H1 (cell line): ENCODE data around the gene ANKRD40. TPM values are rescaled to one million over a fixed set of nuclear protein-coding genes. Genes with fewer than 3 reads are reported as not detected.

Experiments
- CTCF ChIA-PET: fragments of 300-600 bp; sonication (Branson Sonifier 250); formaldehyde crosslinking; loops from one replicate; lab custom pipeline; 2021; ENCODE audit not compliant: partially characterized antibody; lab: Charles Lee
- POLR2A ChIA-PET: fragments of 300-600 bp; sonication (Branson Sonifier 250); formaldehyde crosslinking; loops from one replicate; lab custom pipeline; 2021; ENCODE audit warnings: inconsistent platforms; ENCODE audit not compliant: partially characterized antibody; lab: Charles Lee
- DNase-seq, 2 experiments: peaks; one replicate each; pipeline versions ENCODE4 v3.0.0 to v3.0.0-alpha.2; 2010 to 2022; ENCODE audit warnings: low spot score in 2 of 2, low read depth in 1 of 2, mixed read lengths in 1 of 2
- FAIRE-seq: peaks from 2 replicates; lab custom pipeline; 2011; peaks lifted over from hg19 to GRCh38; lab: Jason Lieb, UNC
- H2AFZ ChIP-seq: 2 replicates; pipeline ENCODE4 v1.8.1; 2012; ENCODE audit warnings: low read length, inconsistent platforms
- H2AK5ac ChIP-seq: 2 replicates; pipeline ENCODE4 v1.6.1; 2013; ENCODE audit warnings: low read depth, low read length
- H2BK120ac ChIP-seq: replicated peaks from 2 replicates; pipeline ENCODE3; 2013; ENCODE audit warnings: low read depth, low read length, inconsistent platforms
- H2BK12ac ChIP-seq: 2 replicates; pipeline ENCODE4 v1.6.1; 2013; ENCODE audit warnings: low read depth, low read length
- H2BK15ac ChIP-seq: 2 replicates; pipeline ENCODE4 v1.6.1; 2013; ENCODE audit warnings: low read length
- H2BK20ac ChIP-seq: 2 replicates; pipeline ENCODE4 v1.6.1; 2013; ENCODE audit warnings: low read length
- H2BK5ac ChIP-seq: 2 replicates; pipeline ENCODE4 v1.6.1; 2013; ENCODE audit warnings: low read depth, low read length
- H3K14ac ChIP-seq: 2 replicates; pipeline ENCODE4 v1.6.1; 2013; ENCODE audit warnings: inconsistent platforms; ENCODE audit not compliant: insufficient read length
- H3K18ac ChIP-seq: 2 replicates; pipeline ENCODE4 v1.6.1; 2013; ENCODE audit warnings: low read length; ENCODE audit errors: extremely low read depth
- H3K23ac ChIP-seq: 2 replicates; pipeline ENCODE4 v1.6.1; 2013; ENCODE audit warnings: inconsistent platforms; ENCODE audit not compliant: insufficient read length
- H3K23me2 ChIP-seq: 2 replicates; pipeline ENCODE4 v1.6.1; 2013; ENCODE audit warnings: low read depth, low read length
- H3K27ac ChIP-seq: 2 replicates; pipeline ENCODE4 v1.6.1; 2011; ENCODE audit warnings: low read depth, low read length, inconsistent platforms
- H3K27me3 ChIP-seq, 4 experiments: replicated peaks in 1 of 4; 1 replicate in 1 of 4; 2 replicates in 3 of 4; pipeline versions ENCODE4 v1.6.1 to v1.8.1; 2011 to 2013; ENCODE audit warnings: low read length in 3 of 4, mild to moderate bottlenecking in 3 of 4, inconsistent platforms in 2 of 4, mixed read lengths in 2 of 4, moderate library complexity in 1 of 4; ENCODE audit not compliant: control insufficient read depth in 3 of 4, insufficient read depth in 3 of 4; ENCODE audit errors: extremely low read depth in 1 of 4
- H3K36me3 ChIP-seq, 4 experiments: 2 replicates each; pipeline versions ENCODE4 v1.6.1 to v1.8.1; 2011 to 2013; ENCODE audit warnings: mild to moderate bottlenecking in 4 of 4, low read length in 3 of 4, moderate library complexity in 2 of 4, control low read depth in 1 of 4, inconsistent platforms in 1 of 4; ENCODE audit not compliant: insufficient read depth in 4 of 4, control insufficient read depth in 2 of 4
- H3K4ac ChIP-seq: replicated peaks from 2 replicates; pipeline ENCODE3; 2013; ENCODE audit warnings: low read length, low read depth, mixed read lengths, inconsistent platforms; ENCODE audit not compliant: insufficient read length
- H3K4me1 ChIP-seq, 4 experiments: replicated peaks in 1 of 4; 1 replicate in 1 of 4; 2 replicates in 3 of 4; pipeline versions ENCODE4 v1.6.1 to v1.8.1; 2011 to 2013; ENCODE audit warnings: low read length in 3 of 4, inconsistent platforms in 2 of 4, mixed read lengths in 1 of 4; ENCODE audit not compliant: insufficient read depth in 4 of 4, control insufficient read depth in 3 of 4
- H3K4me2 ChIP-seq, 2 experiments: 2 replicates each; pipeline versions ENCODE4 v1.6.1 to v1.8.1; 2011 to 2013; ENCODE audit warnings: low read depth in 2 of 2, low read length in 2 of 2, control low read depth in 1 of 2, inconsistent platforms in 1 of 2, mild to moderate bottlenecking in 1 of 2; ENCODE audit not compliant: insufficient read depth in 1 of 2
- H3K4me3 ChIP-seq, 4 experiments: fragments of 200-600, 300-600 bp in 1 of 4; sonication (generic), shearing (Covaris generic), sonication (Bioruptor Twin) in 1 of 4; 2 replicates each; pipeline versions ENCODE4 v1.5.1 to v1.8.1; 2011 to 2016; ENCODE audit warnings: low read length in 4 of 4, low read depth in 3 of 4, control low read depth in 2 of 4, inconsistent platforms in 2 of 4, mild to moderate bottlenecking in 2 of 4, mixed read lengths in 1 of 4, moderate library complexity in 1 of 4; ENCODE audit not compliant: insufficient read depth in 2 of 4; ENCODE audit errors: extremely low read depth in 1 of 4
- H3K56ac ChIP-seq: replicated peaks from 2 replicates; pipeline ENCODE3; 2013; ENCODE audit warnings: low read depth, mild to moderate bottlenecking, mixed read lengths, low read length, inconsistent platforms; ENCODE audit not compliant: insufficient read length
- H3K79me1 ChIP-seq: 2 replicates; pipeline ENCODE4 v1.6.1; 2013; ENCODE audit warnings: low read depth, low read length, control low read depth
- H3K79me2 ChIP-seq, 2 experiments: 2 replicates each; pipeline versions ENCODE4 v1.6.1 to v1.8.1; 2012 to 2013; ENCODE audit warnings: low read length in 2 of 2, mild to moderate bottlenecking in 2 of 2, inconsistent platforms in 1 of 2; ENCODE audit not compliant: insufficient read depth in 2 of 2, control insufficient read depth in 1 of 2
- H3K9ac ChIP-seq, 4 experiments: replicated peaks in 1 of 4; 1 replicate in 1 of 4; 2 replicates in 3 of 4; pipeline versions ENCODE4 v1.6.1 to v1.8.1; 2011 to 2013; ENCODE audit warnings: low read depth in 3 of 4, low read length in 3 of 4, control low read depth in 2 of 4, mild to moderate bottlenecking in 2 of 4, moderate library complexity in 2 of 4, inconsistent platforms in 1 of 4; ENCODE audit errors: extremely low read depth in 1 of 4
- H3K9me3 ChIP-seq, 2 experiments: 2 replicates each; pipeline versions ENCODE4 v1.6.1 to v1.8.1; 2012 to 2013; ENCODE audit warnings: mild to moderate bottlenecking in 2 of 2, moderate library complexity in 2 of 2, control low read depth in 1 of 2, inconsistent platforms in 1 of 2, low read depth in 1 of 2, low read length in 1 of 2, mixed read lengths in 1 of 2; ENCODE audit not compliant: insufficient read depth in 2 of 2
- H4K20me1 ChIP-seq, 2 experiments: replicated peaks in 1 of 2; 2 replicates each; pipeline versions ENCODE3 to v1.8.1; 2011 to 2013; ENCODE audit warnings: inconsistent platforms in 2 of 2, low read length in 2 of 2, mild to moderate bottlenecking in 1 of 2; ENCODE audit not compliant: insufficient read depth in 2 of 2, control insufficient read depth in 1 of 2
- H4K5ac ChIP-seq: 2 replicates; pipeline ENCODE4 v1.6.1; 2013; ENCODE audit warnings: low read length, low read depth, mixed read lengths, inconsistent platforms; ENCODE audit not compliant: insufficient read length
- H4K8ac ChIP-seq: 2 replicates; pipeline ENCODE4 v1.8.0; 2013; ENCODE audit warnings: mild to moderate bottlenecking, moderate library complexity, low read length, inconsistent platforms; ENCODE audit not compliant: insufficient read depth; ENCODE audit errors: extremely low read depth
- H4K91ac ChIP-seq: replicated peaks from 2 replicates; pipeline ENCODE3; 2013; ENCODE audit warnings: low read length, mixed read lengths, inconsistent platforms; ENCODE audit not compliant: insufficient read length
- BACH1 ChIP-seq: IDR thresholded peaks from 2 replicates; pipeline ENCODE4 v1.6.1; 2012; ENCODE audit warnings: low read length, improper control_type of control experiment
- BRCA1 ChIP-seq: IDR thresholded peaks from 2 replicates; pipeline ENCODE4 v1.6.1; 2012; ENCODE audit warnings: low read depth, low read length, improper control_type of control experiment
- CTBP2 ChIP-seq: IDR thresholded peaks from 2 replicates; pipeline ENCODE4 v1.7.0; 2011; ENCODE audit warnings: borderline replicate concordance, mild to moderate bottlenecking, moderate library complexity, mixed read lengths, low read length; ENCODE audit not compliant: insufficient read depth, insufficient read length
- EGR1 ChIP-seq: IDR thresholded peaks from 2 replicates; pipeline ENCODE4 v1.6.1; 2011; ENCODE audit warnings: low read depth, low read length, borderline replicate concordance
- GABPA ChIP-seq: IDR thresholded peaks from 2 replicates; pipeline ENCODE4 v1.6.1; 2011; ENCODE audit warnings: mild to moderate bottlenecking, low read length, moderate library complexity, borderline replicate concordance; ENCODE audit not compliant: insufficient read depth
- KDM1A ChIP-seq: fragments of 200-600, 300-600 bp; sonication (generic); IDR thresholded peaks from 2 replicates; pipeline ENCODE4 v1.7.1; 2016; ENCODE audit warnings: mild to moderate bottlenecking, low read length, borderline replicate concordance
- KDM4A ChIP-seq: IDR thresholded peaks from one replicate; pipeline ENCODE4 v1.7.1; 2012; ENCODE audit warnings: low read depth, mild to moderate bottlenecking, moderate library complexity, low read length, inconsistent platforms; ENCODE audit not compliant: severe bottlenecking
- NRF1 ChIP-seq: IDR thresholded peaks from 2 replicates; pipeline ENCODE4 v1.6.1; 2011; ENCODE audit warnings: mild to moderate bottlenecking, low read depth, low read length, improper control_type of control experiment
- POU5F1 ChIP-seq: IDR thresholded peaks from 2 replicates; pipeline ENCODE4 v1.6.1; 2011; ENCODE audit warnings: low read depth, mild to moderate bottlenecking, low read length, moderate library complexity
- RAD21 ChIP-seq, 2 experiments: IDR thresholded peaks in 1 of 2; conservative IDR thresholded peaks in 1 of 2; 2 replicates each; pipeline ENCODE4 v1.6.1; 2011; ENCODE audit warnings: low read depth in 2 of 2, low read length in 2 of 2, improper control_type of control experiment in 1 of 2, inconsistent platforms in 1 of 2, mild to moderate bottlenecking in 1 of 2, moderate library complexity in 1 of 2
- SIX5 ChIP-seq: IDR thresholded peaks from 2 replicates; pipeline ENCODE4 v1.6.1; 2011; ENCODE audit warnings: mild to moderate bottlenecking, low read depth, low read length
- SP4 ChIP-seq: IDR thresholded peaks from 2 replicates; pipeline ENCODE4 v1.6.1; 2012; ENCODE audit warnings: low read length, inconsistent platforms
- WGBS, 2 experiments: shearing (Covaris generic) in 1 of 2; methylation state at CpG; one replicate each; pipeline versions ENCODE4 v1.1.6 to v1.1.7; 2013 to 2015; ENCODE audit warnings: low lambda C conversion rate in 2 of 2, mixed read lengths in 2 of 2, inconsistent platforms in 1 of 2, low coverage in 1 of 2, missing lambda C conversion rate in 1 of 2; ENCODE audit not compliant: insufficient replicate concordance in 2 of 2, insufficient coverage in 1 of 2, insufficient read length in 1 of 2; ENCODE audit errors: extremely low coverage in 1 of 2, missing lambda C conversion rate in 1 of 2; 5-methylcytosine and 5-hydroxymethylcytosine counted together
- polyA plus RNA-seq, 7 experiments: library from polyadenylated mRNA; depleted of rRNA in 3 of 7; stranded (reverse) in 5 of 7; unstranded in 2 of 7; fragments of >200 nt in 5 of 7; fragments of 200-250 nt in 2 of 7; gene quantifications; 1 replicate in 5 of 7; 2 replicates in 1 of 7; 4 replicates in 1 of 7; pipeline versions ENCODE4 v1.2.1 to v1.2.3, GENCODE V29; 2011 to 2013; ENCODE audit warnings: missing spikeins in 2 of 7, mixed read lengths in 2 of 7
- total RNA-seq: library from RNA; stranded (reverse); fragmentation: NEBNext Ultra II Directional; extraction: Animal tissue kit (Norgen Biotek cat#: 25700); gene quantifications from 2 replicates; pipeline ENCODE4 v1.2.1, GENCODE V29; 2021

ANKRD40 gene
- total and polyA plus RNA-seq, 2 of the 8 experiments (the other 6 are each of a cell fraction or from before 2014, with no cell fraction given): 26.1 to 50.1 TPM

DNA sequence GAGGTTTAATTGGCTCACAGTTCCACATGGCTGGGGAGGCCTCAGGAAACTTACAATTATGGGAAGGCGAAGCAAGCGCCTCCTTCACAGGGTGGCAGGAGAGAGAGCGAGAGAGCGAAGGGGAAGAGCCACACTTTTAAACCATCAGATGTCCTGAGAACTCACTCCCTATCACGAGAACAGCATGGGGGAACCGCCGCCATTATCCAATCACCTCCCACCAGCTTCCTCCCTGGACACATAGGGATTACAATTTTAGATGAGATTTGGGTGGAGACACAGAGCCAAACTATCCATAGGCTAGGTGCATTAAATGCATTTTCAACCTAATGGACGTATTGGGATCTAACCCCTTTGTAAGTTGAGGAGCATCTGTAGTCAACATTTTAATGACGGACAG, 4.9 kb upstream of the ANKRD40 start:
- Histone ChIP-seq H3K4me3 (no peak overlapping the region), H3K23ac (no peak overlapping the region), H4K20me1 (no peaks in the 10 kb centered on the region), H4K5ac (no peak overlapping the region), H3K18ac (no peak overlapping the region), H3K27ac (no peak overlapping the region), H2BK120ac (no peak overlapping the region), H2BK20ac (no peak overlapping the region), H3K36me3 (no peaks in the 10 kb centered on the region), H2BK12ac (no peak overlapping the region), H4K8ac (no peak overlapping the region), H3K9ac (no peak overlapping the region), H3K79me1 (no peaks in the 10 kb centered on the region), H3K4me2 (no peak overlapping the region), H3K4ac (no peak overlapping the region), H2AFZ (peak overlapping the region; percentile 89; the same call in 1 of the 2 replicates), H3K56ac (no peak overlapping the region), H2BK5ac (no peak overlapping the region), H4K91ac (no peak overlapping the region), H3K23me2 (peaks cover 2% of the 10 kb centered on the region), H2BK15ac (no peak overlapping the region), H3K27me3 (no peaks in the 10 kb centered on the region), H3K9me3 (no peaks in the 10 kb centered on the region), H2AK5ac (no peak overlapping the region), H3K79me2 (no peaks in the 10 kb centered on the region), H3K4me1 (peaks cover 0 to 5% (median 4%) of the 10 kb centered on the region in 4 experiments; a peak in 4 of 7 replicates), H3K14ac (no peak overlapping the region)
- ChIA-PET POLR2A (no interaction called here), CTCF (interaction anchor here (1.0 kb wide), 1 partner anchor 18 kb away, joined by 3 read pairs; no protein-coding TSS in a partner anchor)
- DNase-seq (no peak), FAIRE-seq (no peak)
- WGBS, 2 experiments: 85% methylated on average over 9 of the region's 9 CpGs; no CpG with 5 or more reads in 1 of the 2 experiments
- TF ChIP-seq SIX5: no peak
- no peak for TF ChIP-seq BACH1
- TF ChIP-seq NRF1: no peak
- no peak for TF ChIP-seq KDM4A
- no peak for TF ChIP-seq CTBP2
- no peak for TF ChIP-seq SP4
- TF ChIP-seq RAD21 (IDR thresholded peaks at IDR 0.05 in 1 of 2, conservative IDR thresholded peaks at IDR 0.05 in 1 of 2; ENCODE audit: low read depth in 2 of 2, low read length in 2 of 2): no peak
- no peak for TF ChIP-seq KDM1A
- no peak for TF ChIP-seq BRCA1
- TF ChIP-seq GABPA: no peak
- no peak for TF ChIP-seq POU5F1
- no peak for TF ChIP-seq EGR1
